HG02610 (cell line): ENCODE measurements around the gene PRKCQ.

Source experiments
- ATAC-seq: cut with Tn5 transposase; IDR thresholded peaks from one replicate; pipeline ENCODE4 v1.9.1; 2021; ENCODE audit warnings: mild to moderate bottlenecking, moderate library complexity; ENCODE audit not compliant: unreplicated experiment

PRKCQ gene

GRCh38 chr10:6416892-6417512, 163.1 kb downstream of the PRKCQ start:
- ATAC-seq, result peak; percentile 49

- ATAC-seq, result no peak
Observed at GRCh38 chr10:6411436-6411835, 168.6 kb downstream of the PRKCQ start.

GRCh38 chr10:6410830-6411229, 169.2 kb downstream of the PRKCQ start:
- ATAC-seq, result no peak

- ATAC-seq, result no peak
Observed at GRCh38 chr10:6409971-6410643, 170.0 kb downstream of the PRKCQ start.

- ATAC-seq, result no peak
Observed at GRCh38 chr10:6408799-6409198, 171.3 kb downstream of the PRKCQ start.

GRCh38 chr10:6407034-6407721, 172.9 kb downstream of the PRKCQ start:
- ATAC-seq, result no peak

GRCh38 chr10:6406220-6407033, 173.6 kb downstream of the PRKCQ start:
- no peak for ATAC-seq

- no peak for ATAC-seq
Observed at GRCh38 chr10:6405713-6406112, 174.4 kb downstream of the PRKCQ start.

- no peak for ATAC-seq
Observed at GRCh38 chr10:6404127-6405072, 175.7 kb downstream of the PRKCQ start.

GRCh38 chr10:6402960-6403359, 177.1 kb downstream of the PRKCQ start:
- no peak for ATAC-seq

- ATAC-seq, result no peak
Observed at GRCh38 chr10:6402349-6402709, 177.7 kb downstream of the PRKCQ start.

- peak; percentile 82 for ATAC-seq
Observed at GRCh38 chr10:6401558-6402348, 178.3 kb downstream of the PRKCQ start.

- ATAC-seq, result no peak
Observed at GRCh38 chr10:6400821-6401465, 179.1 kb downstream of the PRKCQ start.

- no peak for ATAC-seq
Observed at GRCh38 chr10:6400331-6400730, 179.7 kb downstream of the PRKCQ start.

- no peak for ATAC-seq
Observed at GRCh38 chr10:6399879-6400278, 180.2 kb downstream of the PRKCQ start.

- ATAC-seq, result no peak
Observed at GRCh38 chr10:6399231-6399741, 180.8 kb downstream of the PRKCQ start.

GRCh38 chr10:6398399-6398798, 181.7 kb downstream of the PRKCQ start:
- no peak for ATAC-seq

GRCh38 chr10:6396652-6397051, 183.4 kb downstream of the PRKCQ start:
- ATAC-seq, result no peak

GRCh38 chr10:6396226-6396625, 183.8 kb downstream of the PRKCQ start:
- no peak for ATAC-seq
